Measurements from ENCODE around the gene FAM20A.

DNA sequence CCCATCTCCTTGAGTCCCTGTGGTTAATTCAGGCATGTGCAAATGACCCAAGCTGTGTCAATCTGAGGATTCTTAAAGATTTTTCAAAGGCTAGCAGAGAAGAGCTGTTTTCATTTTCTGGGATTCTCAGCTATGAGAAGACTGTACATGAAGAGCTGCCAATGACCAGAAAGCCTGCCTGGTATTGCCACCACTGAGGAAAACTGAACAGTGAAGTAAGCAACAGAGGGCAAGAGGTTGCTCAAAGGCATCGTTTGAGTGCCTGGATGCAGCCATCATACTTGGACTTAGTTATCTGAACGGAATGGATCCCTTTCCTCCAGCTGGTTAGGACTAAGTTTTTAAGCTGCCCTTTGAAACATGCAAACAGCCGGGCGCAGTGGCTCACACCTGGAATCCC, 38.4 kb downstream of the FAM20A start:
- TF ChIP-seq, protein P1, sequence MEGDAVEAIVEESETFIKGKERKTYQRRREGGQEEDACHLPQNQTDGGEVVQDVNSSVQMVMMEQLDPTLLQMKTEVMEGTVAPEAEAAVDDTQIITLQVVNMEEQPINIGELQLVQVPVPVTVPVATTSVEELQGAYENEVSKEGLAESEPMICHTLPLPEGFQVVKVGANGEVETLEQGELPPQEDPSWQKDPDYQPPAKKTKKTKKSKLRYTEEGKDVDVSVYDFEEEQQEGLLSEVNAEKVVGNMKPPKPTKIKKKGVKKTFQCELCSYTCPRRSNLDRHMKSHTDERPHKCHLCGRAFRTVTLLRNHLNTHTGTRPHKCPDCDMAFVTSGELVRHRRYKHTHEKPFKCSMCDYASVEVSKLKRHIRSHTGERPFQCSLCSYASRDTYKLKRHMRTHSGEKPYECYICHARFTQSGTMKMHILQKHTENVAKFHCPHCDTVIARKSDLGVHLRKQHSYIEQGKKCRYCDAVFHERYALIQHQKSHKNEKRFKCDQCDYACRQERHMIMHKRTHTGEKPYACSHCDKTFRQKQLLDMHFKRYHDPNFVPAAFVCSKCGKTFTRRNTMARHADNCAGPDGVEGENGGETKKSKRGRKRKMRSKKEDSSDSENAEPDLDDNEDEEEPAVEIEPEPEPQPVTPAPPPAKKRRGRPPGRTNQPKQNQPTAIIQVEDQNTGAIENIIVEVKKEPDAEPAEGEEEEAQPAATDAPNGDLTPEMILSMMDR (IDR thresholded peaks at IDR 0.05; ENCODE audit: low read length), result no peak
- no peak for TF ChIP-seq EZH2 (IDR thresholded peaks at IDR 0.05; ENCODE audit: borderline replicate concordance, low read length)

Data from OCI-LY1 (cell line).